SU-DHL-6 (cell line): ENCODE results near the gene MFAP5.

Experiments used
- CTCF ChIP-seq: fragments of 200-600 bp; sonication (generic); IDR thresholded peaks from one replicate; pipeline ENCODE4 v1.5.1; 2017; ENCODE audit warnings: antibody characterized with exemption, mild to moderate bottlenecking, low read length, moderate library complexity; ENCODE audit not compliant: insufficient read depth, poor library complexity, severe bottlenecking
- EZH2phosphoT487 ChIP-seq: fragments of 200-600 bp; sonication (generic), shearing (Covaris generic); conservative IDR thresholded peaks from 2 replicates; pipeline ENCODE4 v1.6.1; 2018; ENCODE audit warnings: mild to moderate bottlenecking, antibody characterized with exemption, low read length, moderate library complexity, mixed read lengths

DNA sequence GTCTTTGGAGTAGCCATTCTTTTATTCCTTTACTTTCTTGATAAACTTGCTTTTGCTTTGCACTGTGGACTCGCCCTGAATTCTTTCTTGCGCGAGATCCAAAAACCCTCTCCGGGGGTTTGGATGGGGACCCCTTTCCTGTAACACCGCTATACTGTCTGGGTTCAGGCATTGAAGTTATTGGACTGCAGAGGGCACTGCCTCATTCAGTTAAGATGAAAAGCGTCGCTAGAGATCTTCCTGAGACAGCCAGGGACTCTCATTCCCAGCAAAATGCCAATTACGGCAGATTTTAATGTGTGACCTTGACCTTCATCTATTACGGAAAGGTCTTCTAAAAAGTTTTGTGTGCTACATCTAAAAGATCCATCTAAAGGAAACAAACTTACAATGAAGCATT, 17.9 kb upstream of the MFAP5 start:
- TF ChIP-seq CTCF: no peak
- TF ChIP-seq EZH2phosphoT487: no peak
